SH-SY5Y (cell line): ENCODE results near the gene MEIOB.

Experiments used
- GATA2 ChIP-seq: IDR thresholded peaks from 2 replicates; pipeline ENCODE4 v1.6.1; 2011; ENCODE audit warnings: mild to moderate bottlenecking, low read depth, low read length
- GATA3 ChIP-seq: IDR thresholded peaks from 2 replicates; pipeline ENCODE4 v1.6.1; 2011; ENCODE audit warnings: low read depth, mild to moderate bottlenecking, low read length, moderate library complexity

GRCh38 chr16:1903845-1904840 lies 32.2 kb upstream of the MEIOB start:
- TF ChIP-seq GATA2 (no peak), GATA3 (no peak)
